ENCODE measurements around the gene CABLES2. TPM values are rescaled to one million over a fixed set of nuclear protein-coding genes. Genes with fewer than 3 reads are reported as not detected.

The CABLES2 gene
- total RNA-seq, 1 donor: 1.8 TPM

- no peaks in the 10 kb centered on the region for H3K79me2 ChIP-seq (ENCODE audit: insufficient read depth, low read length)
- no peaks in the 10 kb centered on the region for H4K20me1 ChIP-seq (ENCODE audit: insufficient read depth, low read length)
- no peaks in the 10 kb centered on the region for H3K9me3 ChIP-seq (ENCODE audit: low read depth, low read length)
- H3K27me3 ChIP-seq (ENCODE audit: insufficient read depth, low read length): no peaks in the 10 kb centered on the region
- no peak overlapping the region for H2AFZ ChIP-seq (ENCODE audit: low read length)
- DNase-seq (ENCODE audit: insufficient read length, low spot score, missing footprints): no peak
- no peaks in the 10 kb centered on the region for H3K4me1 ChIP-seq (ENCODE audit: insufficient read depth, low read length)
- no peak for TF ChIP-seq CTCF (IDR thresholded peaks at IDR 0.05; ENCODE audit: extremely low read depth, low read depth, low read length)
- H3K4me3 ChIP-seq (ENCODE audit: insufficient read depth, low read length): no peak overlapping the region
- no peaks in the 10 kb centered on the region for H3K36me3 ChIP-seq (ENCODE audit: insufficient read depth, low read length)
- no peak overlapping the region for H3K4me2 ChIP-seq (ENCODE audit: insufficient read depth, low read length)
- H3K27ac ChIP-seq (ENCODE audit: low read depth, low read length): no peak overlapping the region
Observed at GRCh38 chr20:62452475-62453095, 45.5 kb upstream of the CABLES2 start.

- Histone ChIP-seq H3K9me3 (ENCODE audit: low read depth, low read length) (no peaks in the 10 kb centered on the region), H3K79me2 (ENCODE audit: insufficient read depth, low read length) (no peaks in the 10 kb centered on the region), H2AFZ (ENCODE audit: low read length) (no peak overlapping the region), H3K4me3 (ENCODE audit: insufficient read depth, low read length) (no peak overlapping the region), H3K36me3 (ENCODE audit: insufficient read depth, low read length) (no peaks in the 10 kb centered on the region), H4K20me1 (ENCODE audit: insufficient read depth, low read length) (no peaks in the 10 kb centered on the region), H3K4me2 (ENCODE audit: insufficient read depth, low read length) (no peak overlapping the region), H3K27me3 (ENCODE audit: insufficient read depth, low read length) (no peaks in the 10 kb centered on the region), H3K27ac (ENCODE audit: low read depth, low read length) (no peak overlapping the region), H3K4me1 (ENCODE audit: insufficient read depth, low read length) (no peaks in the 10 kb centered on the region)
- DNase-seq (ENCODE audit: insufficient read length, low spot score, missing footprints): no peak
- TF ChIP-seq CTCF (IDR thresholded peaks at IDR 0.05; ENCODE audit: extremely low read depth, low read depth, low read length): no peak
Observed at GRCh38 chr20:62451970-62452369, 44.9 kb upstream of the CABLES2 start.

GRCh38 chr20:62451156-62451767 is 44.2 kb upstream of the CABLES2 start:
- H3K27ac ChIP-seq (ENCODE audit: low read depth, low read length): no peak overlapping the region
- no peaks in the 10 kb centered on the region for H3K36me3 ChIP-seq (ENCODE audit: insufficient read depth, low read length)
- no peak overlapping the region for H3K4me2 ChIP-seq (ENCODE audit: insufficient read depth, low read length)
- no peak overlapping the region for H2AFZ ChIP-seq (ENCODE audit: low read length)
- no peaks in the 10 kb centered on the region for H4K20me1 ChIP-seq (ENCODE audit: insufficient read depth, low read length)
- H3K27me3 ChIP-seq (ENCODE audit: insufficient read depth, low read length): no peaks in the 10 kb centered on the region
- no peaks in the 10 kb centered on the region for H3K4me1 ChIP-seq (ENCODE audit: insufficient read depth, low read length)
- no peak overlapping the region for H3K4me3 ChIP-seq (ENCODE audit: insufficient read depth, low read length)
- H3K9me3 ChIP-seq (ENCODE audit: low read depth, low read length): no peaks in the 10 kb centered on the region
- no peak for DNase-seq (ENCODE audit: insufficient read length, low spot score, missing footprints)
- TF ChIP-seq CTCF (IDR thresholded peaks at IDR 0.05; ENCODE audit: extremely low read depth, low read depth, low read length): no peak
- H3K79me2 ChIP-seq (ENCODE audit: insufficient read depth, low read length): no peaks in the 10 kb centered on the region

GRCh38 chr20:62449951-62450691 is 43.0 kb upstream of the CABLES2 start:
- Histone ChIP-seq H3K79me2 (ENCODE audit: insufficient read depth, low read length) (no peaks in the 10 kb centered on the region), H3K27me3 (ENCODE audit: insufficient read depth, low read length) (no peaks in the 10 kb centered on the region), H3K9me3 (ENCODE audit: low read depth, low read length) (no peaks in the 10 kb centered on the region), H2AFZ (ENCODE audit: low read length) (no peak overlapping the region), H3K4me3 (ENCODE audit: insufficient read depth, low read length) (no peak overlapping the region), H3K27ac (ENCODE audit: low read depth, low read length) (no peak overlapping the region), H3K4me2 (ENCODE audit: insufficient read depth, low read length) (no peak overlapping the region), H3K4me1 (ENCODE audit: insufficient read depth, low read length) (no peaks in the 10 kb centered on the region), H4K20me1 (ENCODE audit: insufficient read depth, low read length) (no peaks in the 10 kb centered on the region), H3K36me3 (ENCODE audit: insufficient read depth, low read length) (no peaks in the 10 kb centered on the region)
- DNase-seq (ENCODE audit: insufficient read length, low spot score, missing footprints): no peak
- TF ChIP-seq CTCF (IDR thresholded peaks at IDR 0.05; ENCODE audit: extremely low read depth, low read depth, low read length): no peak

Measured in osteoblast (primary cell).